ENCODE data around the gene ARL4C. TPM values are rescaled to one million over a fixed set of nuclear protein-coding genes. Genes with fewer than 3 reads are reported as not detected.

ARL4C gene
- polyA plus RNA-seq, 2 of the 4 experiments (the other 2 are of a cell fraction): 70.4 to 70.9 TPM

GRCh38 chr2:234467289-234467688, 29.6 kb downstream of the ARL4C start:
- POLR2A ChIA-PET: no interaction called here
- WGBS (ENCODE audit: missing lambda C conversion rate): 83% methylated on average over 4 of the region's 4 CpGs

DNA sequence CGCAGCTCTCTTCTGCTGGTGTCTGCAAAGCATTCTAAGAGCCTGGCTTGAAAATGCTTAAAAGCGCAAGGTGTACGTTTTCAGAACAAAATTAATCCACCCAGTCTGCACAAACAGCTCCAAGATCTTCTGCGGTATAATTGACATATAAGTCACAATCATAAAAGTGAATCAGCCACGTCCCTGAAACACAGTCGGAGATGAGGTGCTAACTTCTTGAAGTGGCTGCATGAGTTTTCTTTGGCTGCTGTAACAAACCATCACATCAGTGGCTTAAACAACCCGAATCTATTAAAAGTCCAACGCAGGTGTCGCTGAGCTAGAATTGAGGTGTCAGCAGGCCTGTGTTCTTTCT, 32.6 kb downstream of the ARL4C start:
- ATAC-seq: no peak
- Histone ChIP-seq H3K27ac (peak overlapping the region; percentile 5 to 57; a peak in 5 of 6 replicates), H3K4me3 (no peak overlapping the region), H3K4me1 (peaks cover 29% of the 10 kb centered on the region), H3K4me2 (peak overlapping the region; percentile 69), H3K9me3 (no peaks in the 10 kb centered on the region)
- WGBS (ENCODE audit: missing lambda C conversion rate): 70% methylated on average over 9 of the region's 9 CpGs
- POLR2A ChIA-PET: no interaction called here
- no peak for DNase-seq (ENCODE audit: low read depth in 1 of 2, low spot score in 1 of 2)
- TF ChIP-seq KDM1A (IDR thresholded peaks at IDR 0.05; ENCODE audit: low read depth): no peak
- TF ChIP-seq, protein P1, sequence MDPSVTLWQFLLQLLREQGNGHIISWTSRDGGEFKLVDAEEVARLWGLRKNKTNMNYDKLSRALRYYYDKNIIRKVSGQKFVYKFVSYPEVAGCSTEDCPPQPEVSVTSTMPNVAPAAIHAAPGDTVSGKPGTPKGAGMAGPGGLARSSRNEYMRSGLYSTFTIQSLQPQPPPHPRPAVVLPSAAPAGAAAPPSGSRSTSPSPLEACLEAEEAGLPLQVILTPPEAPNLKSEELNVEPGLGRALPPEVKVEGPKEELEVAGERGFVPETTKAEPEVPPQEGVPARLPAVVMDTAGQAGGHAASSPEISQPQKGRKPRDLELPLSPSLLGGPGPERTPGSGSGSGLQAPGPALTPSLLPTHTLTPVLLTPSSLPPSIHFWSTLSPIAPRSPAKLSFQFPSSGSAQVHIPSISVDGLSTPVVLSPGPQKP (IDR thresholded peaks at IDR 0.05; ENCODE audit: low read depth, low read length): no peak
- no peak for TF ChIP-seq HES2 (IDR thresholded peaks at IDR 0.05)
- TF ChIP-seq FOSL2 (IDR thresholded peaks at IDR 0.05): no peak
- no peak for TF ChIP-seq FOSL2 (CRISPR knock-in tag; IDR thresholded peaks at IDR 0.05)
- no peak for TF ChIP-seq BHLHE40 (IDR thresholded peaks at IDR 0.05; ENCODE audit: low read depth, low read length)
- no peak for TF ChIP-seq SREBF2 (IDR thresholded peaks at IDR 0.05)
- no peak for TF ChIP-seq EHMT2 (IDR thresholded peaks at IDR 0.05; ENCODE audit: low read depth)
- TF ChIP-seq MAFK (IDR thresholded peaks at IDR 0.05; ENCODE audit: partially characterized antibody): peak; percentile 58
- no peak for FAIRE-seq
- CTCF ChIA-PET: interaction anchor here (0.7 to 0.9 kb wide), 3 partner anchors 14 to 81 kb away, joined by 3 read pairs; no protein-coding TSS in a partner anchor

More at GRCh38 chr2:234467289-234467688, 29.6 kb downstream of the ARL4C start:
- TF ChIP-seq, protein P2, sequence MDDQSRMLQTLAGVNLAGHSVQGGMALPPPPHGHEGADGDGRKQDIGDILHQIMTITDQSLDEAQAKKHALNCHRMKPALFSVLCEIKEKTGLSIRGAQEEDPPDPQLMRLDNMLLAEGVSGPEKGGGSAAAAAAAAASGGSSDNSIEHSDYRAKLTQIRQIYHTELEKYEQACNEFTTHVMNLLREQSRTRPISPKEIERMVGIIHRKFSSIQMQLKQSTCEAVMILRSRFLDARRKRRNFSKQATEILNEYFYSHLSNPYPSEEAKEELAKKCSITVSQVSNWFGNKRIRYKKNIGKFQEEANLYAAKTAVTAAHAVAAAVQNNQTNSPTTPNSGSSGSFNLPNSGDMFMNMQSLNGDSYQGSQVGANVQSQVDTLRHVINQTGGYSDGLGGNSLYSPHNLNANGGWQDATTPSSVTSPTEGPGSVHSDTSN (IDR thresholded peaks at IDR 0.05): no peak
- TF ChIP-seq, protein P3, sequence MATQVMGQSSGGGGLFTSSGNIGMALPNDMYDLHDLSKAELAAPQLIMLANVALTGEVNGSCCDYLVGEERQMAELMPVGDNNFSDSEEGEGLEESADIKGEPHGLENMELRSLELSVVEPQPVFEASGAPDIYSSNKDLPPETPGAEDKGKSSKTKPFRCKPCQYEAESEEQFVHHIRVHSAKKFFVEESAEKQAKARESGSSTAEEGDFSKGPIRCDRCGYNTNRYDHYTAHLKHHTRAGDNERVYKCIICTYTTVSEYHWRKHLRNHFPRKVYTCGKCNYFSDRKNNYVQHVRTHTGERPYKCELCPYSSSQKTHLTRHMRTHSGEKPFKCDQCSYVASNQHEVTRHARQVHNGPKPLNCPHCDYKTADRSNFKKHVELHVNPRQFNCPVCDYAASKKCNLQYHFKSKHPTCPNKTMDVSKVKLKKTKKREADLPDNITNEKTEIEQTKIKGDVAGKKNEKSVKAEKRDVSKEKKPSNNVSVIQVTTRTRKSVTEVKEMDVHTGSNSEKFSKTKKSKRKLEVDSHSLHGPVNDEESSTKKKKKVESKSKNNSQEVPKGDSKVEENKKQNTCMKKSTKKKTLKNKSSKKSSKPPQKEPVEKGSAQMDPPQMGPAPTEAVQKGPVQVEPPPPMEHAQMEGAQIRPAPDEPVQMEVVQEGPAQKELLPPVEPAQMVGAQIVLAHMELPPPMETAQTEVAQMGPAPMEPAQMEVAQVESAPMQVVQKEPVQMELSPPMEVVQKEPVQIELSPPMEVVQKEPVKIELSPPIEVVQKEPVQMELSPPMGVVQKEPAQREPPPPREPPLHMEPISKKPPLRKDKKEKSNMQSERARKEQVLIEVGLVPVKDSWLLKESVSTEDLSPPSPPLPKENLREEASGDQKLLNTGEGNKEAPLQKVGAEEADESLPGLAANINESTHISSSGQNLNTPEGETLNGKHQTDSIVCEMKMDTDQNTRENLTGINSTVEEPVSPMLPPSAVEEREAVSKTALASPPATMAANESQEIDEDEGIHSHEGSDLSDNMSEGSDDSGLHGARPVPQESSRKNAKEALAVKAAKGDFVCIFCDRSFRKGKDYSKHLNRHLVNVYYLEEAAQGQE (IDR thresholded peaks at IDR 0.05): no peak
- TF ChIP-seq HES2 (IDR thresholded peaks at IDR 0.05) (no peak), RFX5 (IDR thresholded peaks at IDR 0.05) (no peak), EHF (CRISPR knock-in tag; IDR thresholded peaks at IDR 0.05) (no peak)
- FAIRE-seq (no peak), ATAC-seq (no peak), DNase-seq (ENCODE audit: low read depth in 1 of 2, low spot score in 1 of 2) (no peak)
- CTCF ChIA-PET: interaction anchor here (0.7 kb wide), 1 partner anchor 336 kb away, joined by 3 read pairs; no protein-coding TSS in a partner anchor
- Histone ChIP-seq H3K4me2 (no peak overlapping the region), H3K4me3 (no peak overlapping the region), H3K9me3 (no peaks in the 10 kb centered on the region), H3K4me1 (peaks cover 26% of the 10 kb centered on the region), H3K27ac (no peak overlapping the region)

GRCh38 chr2:234463626-234464290, 33.1 kb downstream of the ARL4C start:
- 17% methylated on average over 17 of the region's 17 CpGs for whole genome bisulfite sequencing (ENCODE audit: missing lambda C conversion rate)
- ChIA-PET CTCF (interaction anchor here (0.7 to 1.4 kb wide), 5 partner anchors 11 to 82 kb away, joined by 3 to 5 read pairs (median 3); no protein-coding TSS in a partner anchor), POLR2A (no interaction called here)
- Histone ChIP-seq H3K27ac (peak overlapping the region; percentile 46 to 57; a peak in 5 of 6 replicates), H3K4me1 (peaks cover 29% of the 10 kb centered on the region), H3K9me3 (no peaks in the 10 kb centered on the region), H3K4me3 (no peak overlapping the region), H3K4me2 (peak overlapping the region; percentile 69)
- peak; percentile 70 to 82; a peak in 5 of 6 replicates for ATAC-seq
- DNase-seq (ENCODE audit: low read depth in 1 of 2, low spot score in 1 of 2): peak; percentile 73 to 79
- no peak for FAIRE-seq
- TF ChIP-seq JUNB (IDR thresholded peaks at IDR 0.05) (peak; percentile 35; the same call in 1 of the 2 replicates), EP300 (IDR thresholded peaks at IDR 0.05) (0 out of 5 replicates have a peak, but pooled peaks of 1 of the 2 experiments have one; percentile 37), JUN (IDR thresholded peaks at IDR 0.05) (peak in 1 of 2 experiments; percentile 28; a peak in 1 of 5 replicates), FOXS1 (CRISPR knock-in tag; IDR thresholded peaks at IDR 0.05) (no peak), ZC3H11A (IDR thresholded peaks at IDR 0.05) (no peak), SMC3 (IDR thresholded peaks at IDR 0.05) (no peak), POLR2AphosphoS2 (conservative IDR thresholded peaks at IDR 0.05; ENCODE audit: low read length) (no peak), BCL3 (IDR thresholded peaks at IDR 0.05) (no peak), ZNF302 (CRISPR knock-in tag; IDR thresholded peaks at IDR 0.05) (no peak), CHD2 (IDR thresholded peaks at IDR 0.05; ENCODE audit: low read length, partially characterized antibody) (no peak), ESRRA (IDR thresholded peaks at IDR 0.05; ENCODE audit: borderline replicate concordance, low read length) (no peak), POLR2A (IDR thresholded peaks at IDR 0.05; ENCODE audit: low read length) (no peak), GATA3 (IDR thresholded peaks at IDR 0.05; ENCODE audit: borderline replicate concordance) (peak; percentile 82)
- TF ChIP-seq, protein P2 (IDR thresholded peaks at IDR 0.05): no peak
